Esophagus squamous epithelium (tissue), 4 donors: ENCODE data around the gene TNIK.

ENCODE experiments used
- POLR2A ChIP-seq, 4 donors: fragments of 450-650 bp; IDR thresholded peaks; one replicate each; pipeline ENCODE4 v1.6.1; 2017; ENCODE audit warnings: antibody characterized with exemption in 4 of 4, mild to moderate bottlenecking in 4 of 4, moderate library complexity in 3 of 4
- TF ChIP-seq, protein P1 (sequence below), 6 experiments: fragments of 450-650 bp in 4 of 6; fragments of 200-600 bp in 2 of 6; sonication (generic) in 2 of 6; IDR thresholded peaks; one replicate each; pipeline ENCODE4 v1.5.1; 2016 to 2019; ENCODE audit warnings: antibody characterized with exemption in 6 of 6, mild to moderate bottlenecking in 4 of 6, moderate library complexity in 4 of 6

DNA sequence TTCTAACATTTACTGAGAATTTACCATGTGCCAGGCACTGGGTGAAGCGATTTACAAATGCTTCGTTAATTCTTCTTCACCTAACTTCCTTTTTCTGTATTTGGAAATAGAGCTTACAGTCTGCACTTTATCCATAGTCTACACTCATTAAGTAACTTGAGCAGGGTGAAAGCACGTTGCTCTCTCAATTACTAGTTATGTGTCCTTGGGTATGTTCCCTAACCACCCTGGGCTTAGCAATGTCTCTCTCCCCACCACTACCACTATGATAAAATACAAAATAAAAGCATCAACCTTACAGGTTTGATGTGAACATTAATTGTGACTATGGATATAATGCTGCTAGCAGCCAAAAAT is 260.8 kb downstream of the TNIK start:
- no peak for TF ChIP-seq POLR2A (IDR thresholded peaks at IDR 0.05)
- TF ChIP-seq, protein P1, sequence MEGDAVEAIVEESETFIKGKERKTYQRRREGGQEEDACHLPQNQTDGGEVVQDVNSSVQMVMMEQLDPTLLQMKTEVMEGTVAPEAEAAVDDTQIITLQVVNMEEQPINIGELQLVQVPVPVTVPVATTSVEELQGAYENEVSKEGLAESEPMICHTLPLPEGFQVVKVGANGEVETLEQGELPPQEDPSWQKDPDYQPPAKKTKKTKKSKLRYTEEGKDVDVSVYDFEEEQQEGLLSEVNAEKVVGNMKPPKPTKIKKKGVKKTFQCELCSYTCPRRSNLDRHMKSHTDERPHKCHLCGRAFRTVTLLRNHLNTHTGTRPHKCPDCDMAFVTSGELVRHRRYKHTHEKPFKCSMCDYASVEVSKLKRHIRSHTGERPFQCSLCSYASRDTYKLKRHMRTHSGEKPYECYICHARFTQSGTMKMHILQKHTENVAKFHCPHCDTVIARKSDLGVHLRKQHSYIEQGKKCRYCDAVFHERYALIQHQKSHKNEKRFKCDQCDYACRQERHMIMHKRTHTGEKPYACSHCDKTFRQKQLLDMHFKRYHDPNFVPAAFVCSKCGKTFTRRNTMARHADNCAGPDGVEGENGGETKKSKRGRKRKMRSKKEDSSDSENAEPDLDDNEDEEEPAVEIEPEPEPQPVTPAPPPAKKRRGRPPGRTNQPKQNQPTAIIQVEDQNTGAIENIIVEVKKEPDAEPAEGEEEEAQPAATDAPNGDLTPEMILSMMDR (IDR thresholded peaks at IDR 0.05), result no peak
